GM12874 (cell line): ENCODE data around the gene PLXNA3.

Experiments
- CTCF ChIP-seq: IDR thresholded peaks from 2 replicates; pipeline ENCODE4 v1.5.1; 2011; ENCODE audit warnings: low read depth, mild to moderate bottlenecking, control low read depth, low read length, moderate library complexity; ENCODE audit not compliant: insufficient read depth

Gene PLXNA3

GRCh38 chrX:154473683-154474082 is 15.6 kb downstream of the PLXNA3 start:
- no peak for TF ChIP-seq CTCF

- TF ChIP-seq CTCF: no peak
These were observed 18.7 kb downstream of the PLXNA3 start for GRCh38 chrX:154476821-154477220.

GRCh38 chrX:154477891-154478477 is 19.9 kb downstream of the PLXNA3 start:
- TF ChIP-seq CTCF: no peak

GRCh38 chrX:154478728-154479622 is 20.9 kb downstream of the PLXNA3 start, which contains the start of gene LAGE3:
TSS of gene LAGE3 (minus strand) at chrX:154479281. CDS start at chrX:154478915, 366 bp downstream.
- no peak for TF ChIP-seq CTCF

GRCh38 chrX:154481195-154481594 is 23.1 kb downstream of the PLXNA3 start:
- TF ChIP-seq CTCF: no peak

- TF ChIP-seq CTCF: no peak
These were observed 24.0 kb downstream of the PLXNA3 start for GRCh38 chrX:154481911-154482601.

- no peak for TF ChIP-seq CTCF
These were observed 24.7 kb downstream of the PLXNA3 start for GRCh38 chrX:154482786-154483185.
